GM18507 (cell line): ENCODE measurements around the gene RANBP6.
"Not testable (repeated sequence)": the region's sequence is repeated elsewhere in the genome, so short reads cannot be mapped to it uniquely, and the experiment has no call there.

Source experiments
- DNase-seq: peaks from one replicate; pipeline ENCODE4 v3.0.0; 2011; ENCODE audit warnings: low read depth; ENCODE audit not compliant: insufficient read length; ENCODE audit errors: extremely low spot score
- FAIRE-seq: peaks from 2 replicates; lab custom pipeline; 2011; peaks lifted over from hg19 to GRCh38; lab: Jason Lieb, UNC

RANBP6 gene

GRCh38 chr9:6015278-6016157 is at the start of gene RANBP6:
Gene RANBP6 (minus strand): TSS chr9:6015624. CDS start chr9:6015607, 17 bp downstream.
- peak; percentile 83 for DNase-seq
- peak; percentile 92 for FAIRE-seq

DNA sequence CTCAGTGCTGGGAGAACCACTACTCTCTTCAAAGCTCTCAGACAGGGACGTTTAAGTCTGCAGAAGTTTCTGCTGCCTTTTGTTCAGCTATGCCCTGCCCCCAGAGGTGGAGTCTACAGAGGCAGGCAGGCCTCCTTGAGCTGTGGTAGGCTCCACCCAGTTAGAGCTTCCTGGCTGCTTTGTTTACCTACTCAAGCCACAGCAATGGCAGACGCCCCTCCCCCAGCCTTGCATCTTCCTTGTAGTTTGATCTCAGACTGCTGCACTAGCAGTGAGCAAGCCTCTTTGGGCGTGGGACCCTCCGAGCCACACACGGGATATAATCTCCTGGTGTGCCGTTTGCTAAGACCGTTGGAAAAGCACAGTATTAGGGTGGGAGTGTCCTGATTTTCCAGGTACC is 47.7 kb upstream of the RANBP6 start:
- DNase-seq, FAIRE-seq: not testable (repeated sequence)

- DNase-seq (no peak), FAIRE-seq (no peak)
These were observed 40.2 kb upstream of the RANBP6 start for GRCh38 chr9:6055666-6056065.

DNA sequence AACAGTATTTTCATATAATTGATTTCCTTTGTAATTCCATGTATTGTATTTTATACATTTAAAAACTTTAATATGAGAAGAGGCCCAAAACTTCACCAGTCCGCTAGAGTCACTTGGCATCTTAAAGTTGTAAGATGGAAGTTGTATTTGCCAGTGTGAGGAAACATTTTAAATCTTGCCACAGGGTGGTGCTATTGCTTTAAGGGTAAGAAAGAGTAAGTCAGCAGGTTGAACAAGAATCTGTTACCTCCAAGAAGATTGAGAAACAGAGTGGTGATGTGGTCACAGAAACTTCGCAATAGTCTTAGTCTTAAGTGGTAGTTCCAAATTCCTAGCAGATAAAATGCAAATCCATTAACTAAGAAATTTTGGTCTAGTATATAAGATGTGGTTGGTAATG is 39.8 kb upstream of the RANBP6 start:
- peak; percentile 93 for FAIRE-seq
- DNase-seq = no peak

- FAIRE-seq = peak; percentile 85
- DNase-seq = no peak
These were observed 39.1 kb upstream of the RANBP6 start for GRCh38 chr9:6054280-6055099.

GRCh38 chr9:6052293-6052919 is 37.0 kb upstream of the RANBP6 start:
- DNase-seq = no peak
- FAIRE-seq = no peak

- peak; percentile 90 for FAIRE-seq
These were observed 36.1 kb upstream of the RANBP6 start for GRCh38 chr9:6051511-6051950.

GRCh38 chr9:6049798-6050197 is 34.4 kb upstream of the RANBP6 start:
- FAIRE-seq (peak; percentile 63), DNase-seq (no peak)

More at GRCh38 chr9:6051511-6051950, 36.1 kb upstream of the RANBP6 start:
- DNase-seq = no peak

GRCh38 chr9:6048039-6048438 is 32.6 kb upstream of the RANBP6 start:
- FAIRE-seq (no peak), DNase-seq (no peak)

- no peak for FAIRE-seq
- no peak for DNase-seq
These were observed 31.6 kb upstream of the RANBP6 start for GRCh38 chr9:6047020-6047419.

GRCh38 chr9:6045364-6045763 is 29.9 kb upstream of the RANBP6 start:
- DNase-seq = no peak
- no peak for FAIRE-seq

DNA sequence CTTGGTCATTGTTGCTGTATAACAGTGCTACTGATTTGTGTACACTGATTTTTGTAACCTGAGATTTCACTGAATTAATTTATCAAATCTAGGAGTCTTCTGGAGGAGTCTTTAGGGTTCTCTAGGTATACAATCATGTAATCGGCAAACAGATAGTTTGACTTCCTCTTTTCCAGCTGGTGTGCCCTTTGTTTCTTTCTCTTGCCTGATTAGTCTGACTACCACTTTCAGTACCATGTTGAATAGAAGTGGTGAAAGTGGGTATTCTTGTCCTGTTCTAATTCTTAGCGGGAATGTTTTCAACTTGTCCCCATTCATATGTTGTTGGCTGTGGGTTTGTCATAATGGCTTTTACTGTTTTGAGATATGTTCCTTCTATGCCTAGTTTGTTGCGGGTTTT is 24.7 kb upstream of the RANBP6 start:
- no peak for DNase-seq
- FAIRE-seq = peak; percentile 53

DNA sequence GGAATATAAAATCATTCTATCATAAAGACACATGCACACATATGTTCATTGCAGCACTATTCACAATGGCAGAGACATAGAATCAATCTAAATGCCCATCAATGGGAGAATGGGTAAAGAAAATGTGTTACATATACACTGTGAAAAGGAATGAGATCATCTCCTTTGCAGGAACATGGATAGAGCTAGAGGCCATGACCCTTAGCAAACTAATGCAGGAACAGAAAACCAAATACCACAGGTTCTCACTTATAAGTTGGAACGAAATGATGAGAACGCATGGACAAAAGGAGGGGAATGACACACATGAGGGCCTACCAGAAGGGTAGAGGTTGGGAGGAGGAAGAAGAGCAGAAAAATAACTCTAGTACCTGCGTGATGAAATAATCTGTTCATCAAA is 21.0 kb upstream of the RANBP6 start:
- FAIRE-seq (no peak), DNase-seq (no peak)

DNA sequence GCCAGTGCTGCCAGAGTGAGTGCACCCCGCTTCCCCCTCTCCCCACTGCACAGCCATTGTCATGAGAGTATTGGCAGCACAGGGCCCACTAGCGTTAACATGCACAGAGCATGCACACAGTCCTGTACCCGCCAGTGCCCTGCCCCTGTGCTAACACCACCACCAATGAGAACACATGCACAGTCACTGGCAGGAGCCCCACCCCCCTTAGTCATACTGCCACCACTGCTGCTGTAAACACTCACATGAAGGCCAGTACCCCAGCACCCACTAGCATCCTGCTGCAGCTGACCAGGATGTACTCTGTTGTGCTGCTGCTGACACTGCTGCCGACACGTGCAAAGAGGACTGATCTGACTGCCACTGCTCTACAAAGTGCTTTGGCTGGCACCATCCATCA is 19.5 kb upstream of the RANBP6 start:
- FAIRE-seq (no peak), DNase-seq (no peak)

DNA sequence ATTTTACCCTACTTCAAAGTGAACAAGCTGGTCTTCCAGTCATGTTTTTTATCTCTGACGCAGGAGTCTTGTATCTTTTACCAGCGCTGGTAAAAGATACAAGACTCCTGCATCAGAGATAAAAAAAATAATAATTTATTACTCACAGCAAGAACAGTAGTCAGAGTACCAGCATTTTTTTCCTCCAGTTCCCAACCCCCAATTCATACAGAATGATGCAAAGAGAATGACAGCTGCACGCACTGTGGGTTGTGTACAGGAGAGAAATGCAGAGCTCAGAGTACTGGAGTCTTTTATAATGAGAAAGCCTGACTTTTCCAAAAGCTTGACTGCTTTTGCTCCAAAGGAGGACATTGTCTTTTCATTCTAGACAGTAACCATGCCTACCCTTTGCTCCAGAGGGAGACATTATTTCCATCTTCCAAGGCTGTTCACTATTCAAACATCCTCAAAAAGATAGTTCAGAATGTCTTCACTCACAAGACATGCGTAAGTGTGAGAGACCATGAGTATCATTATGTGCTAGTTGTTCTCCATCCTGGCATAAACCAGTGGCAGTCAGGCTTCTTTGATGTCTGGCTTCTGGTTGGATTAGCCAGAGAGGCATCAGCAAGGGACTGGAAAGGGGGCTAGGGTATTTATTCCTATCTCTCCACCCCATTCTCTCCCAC is 14.3 kb upstream of the RANBP6 start:
- no peak for DNase-seq
- FAIRE-seq = no peak

DNA sequence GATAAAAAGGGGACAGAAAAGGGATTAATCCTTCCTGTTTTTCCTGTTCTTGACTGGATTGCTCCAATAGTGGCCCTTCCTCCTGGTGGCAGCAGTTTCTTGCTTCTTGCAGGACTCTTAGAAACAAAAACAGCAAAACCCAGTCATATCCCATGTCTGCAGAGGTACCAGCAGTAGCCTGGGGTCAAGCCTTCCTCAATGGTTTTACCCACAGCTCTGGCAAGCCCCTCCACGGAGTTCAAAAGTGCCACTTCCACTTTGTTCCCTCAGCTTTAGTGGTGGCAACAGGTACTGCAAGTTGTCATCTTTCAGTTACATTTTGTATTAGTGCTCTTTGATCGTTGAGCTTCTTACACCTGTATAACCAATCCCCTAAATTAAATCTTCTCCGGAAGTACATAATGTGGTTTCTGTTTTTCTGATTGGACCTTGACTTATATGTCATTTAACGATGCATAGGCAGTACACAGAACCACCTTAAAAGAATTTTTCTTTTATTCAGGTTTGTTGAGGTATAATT is 8.7 kb upstream of the RANBP6 start:
- FAIRE-seq = peak; percentile 88
- no peak for DNase-seq

- not testable (repeated sequence) for FAIRE-seq
These were observed 1.6 kb upstream of the RANBP6 start for GRCh38 chr9:6016975-6017374.

DNA sequence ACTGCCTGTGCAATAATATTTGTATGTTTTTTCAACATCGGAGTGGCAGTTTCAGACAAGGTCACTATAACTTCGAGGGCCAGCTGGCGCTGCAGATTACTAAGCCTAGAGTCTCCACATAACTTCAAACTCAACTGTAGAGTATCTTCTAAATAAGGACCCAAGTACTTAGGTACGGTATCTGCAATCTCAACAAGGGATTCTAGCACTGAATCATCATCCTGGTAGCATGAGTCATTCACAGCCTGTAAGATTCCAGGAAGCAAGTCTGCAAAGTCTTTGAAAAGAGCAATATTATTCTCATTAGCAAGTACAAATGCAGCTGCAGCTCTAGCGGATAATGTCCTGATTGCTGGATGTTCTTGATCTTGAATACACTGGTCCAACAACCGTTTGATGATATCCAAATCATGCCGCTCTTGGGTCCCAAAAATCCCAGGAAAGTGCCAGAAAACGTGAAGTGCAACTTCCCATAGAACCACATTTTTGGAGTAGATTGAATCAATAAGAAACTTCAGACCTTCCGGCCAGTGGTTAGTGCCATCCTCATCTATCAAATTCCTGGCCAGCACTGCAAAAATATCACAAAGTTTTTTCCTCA is 654 bp downstream of the RANBP6 start:
- DNase-seq = no peak
- no peak for FAIRE-seq

More at GRCh38 chr9:6016975-6017374, 1.6 kb upstream of the RANBP6 start:
- not testable (repeated sequence) for DNase-seq
